Measurements from ENCODE around the gene CLDN12. TPM values are rescaled to one million over a fixed set of nuclear protein-coding genes. Genes with fewer than 3 reads are reported as not detected.

Gene CLDN12
- total RNA-seq (2016; rRNA removed; fragmentation: Illumina TruSeq; extraction: Trizol) (32.0 and 44.1 TPM in 2 replicates), polyA plus RNA-seq (2011; rRNA removed) (114 and 124 TPM in 2 replicates), polyA minus RNA-seq (2011; rRNA and poly(A)+ RNA removed; ENCODE audit: low replicate concordance) (196 and 646 TPM in 2 replicates), Bru-seq, nascent RNA (percentile 96 among the genes with signal in this experiment), BruChase-seq, experiment 1, labeled RNA remaining after a 6-hour chase (percentile 100 among the genes with signal in this experiment), BruChase-seq, experiment 2, labeled RNA remaining after a 2-hour chase (percentile 100 among the genes with signal in this experiment)
- 4.9 and 5.3 TPM in 2 replicates for total RNA-seq (2016; cell fraction: cytosol; rRNA removed; fragmentation: Illumina TruSeq; extraction: Trizol; ENCODE audit: low read depth)
- total RNA-seq (2016; cell fraction: insoluble cytoplasmic fraction; rRNA removed; fragmentation: Illumina TruSeq; extraction: Trizol) = 29.0 and 43.4 TPM in 2 replicates
- total RNA-seq (2016; cell fraction: membrane; rRNA removed; fragmentation: Illumina TruSeq; extraction: Trizol) = 14.9 and 17.1 TPM in 2 replicates
- total RNA-seq (2016; cell fraction: nucleus; rRNA removed; fragmentation: Illumina TruSeq; extraction: Trizol) = 44.7 and 45.4 TPM in 2 replicates
- 115 and 125 TPM in 2 replicates for polyA plus RNA-seq (2011; cell fraction: cytosol; rRNA removed)
- 68.0 and 100 TPM in 2 replicates for polyA plus RNA-seq (2011; cell fraction: nucleus; rRNA removed)
- 47.5 and 62.4 TPM in 2 replicates for polyA plus RNA-seq (2012)
- polyA plus RNA-seq (2016; cell fraction: cytosol; fragmentation: Illumina TruSeq; extraction: Trizol; ENCODE audit: low read depth) = 1.6 and 2.6 TPM in 2 replicates
- polyA plus RNA-seq (2016; cell fraction: insoluble cytoplasmic fraction; fragmentation: Illumina TruSeq; extraction: Trizol; ENCODE audit: low read depth) = 24.3 and 25.6 TPM in 2 replicates
- 5.4 and 5.7 TPM in 2 replicates for polyA plus RNA-seq (2016; cell fraction: membrane; fragmentation: Illumina TruSeq; extraction: Trizol; ENCODE audit: low read depth)
- 51.7 and 54.3 TPM in 2 replicates for polyA plus RNA-seq (2016; cell fraction: nucleus; fragmentation: Illumina TruSeq; extraction: Trizol; ENCODE audit: insufficient read depth, low read depth)
- polyA minus RNA-seq (2011; cell fraction: cytosol; rRNA and poly(A)+ RNA removed) = 105 and 122 TPM in 2 replicates
- 74.0 and 90.1 TPM in 2 replicates for polyA minus RNA-seq (2011; cell fraction: nucleus; rRNA and poly(A)+ RNA removed)
- long read RNA-seq, experiment 1, transcript CLDN12-201 (3 exons, 3,565 nt) = major isoform, 12 of 20 reads
- long read RNA-seq, experiment 1, partial matches to known transcripts = 6 of 20 reads
- long read RNA-seq, experiment 1, other reads (novel, unspliced or antisense) = 0 of 20 reads
- long read RNA-seq, experiment 2, partial matches to known transcripts = 0 of 14 reads
- long read RNA-seq, experiment 2, other reads (novel, unspliced or antisense) = 12 of 14 reads

DNA sequence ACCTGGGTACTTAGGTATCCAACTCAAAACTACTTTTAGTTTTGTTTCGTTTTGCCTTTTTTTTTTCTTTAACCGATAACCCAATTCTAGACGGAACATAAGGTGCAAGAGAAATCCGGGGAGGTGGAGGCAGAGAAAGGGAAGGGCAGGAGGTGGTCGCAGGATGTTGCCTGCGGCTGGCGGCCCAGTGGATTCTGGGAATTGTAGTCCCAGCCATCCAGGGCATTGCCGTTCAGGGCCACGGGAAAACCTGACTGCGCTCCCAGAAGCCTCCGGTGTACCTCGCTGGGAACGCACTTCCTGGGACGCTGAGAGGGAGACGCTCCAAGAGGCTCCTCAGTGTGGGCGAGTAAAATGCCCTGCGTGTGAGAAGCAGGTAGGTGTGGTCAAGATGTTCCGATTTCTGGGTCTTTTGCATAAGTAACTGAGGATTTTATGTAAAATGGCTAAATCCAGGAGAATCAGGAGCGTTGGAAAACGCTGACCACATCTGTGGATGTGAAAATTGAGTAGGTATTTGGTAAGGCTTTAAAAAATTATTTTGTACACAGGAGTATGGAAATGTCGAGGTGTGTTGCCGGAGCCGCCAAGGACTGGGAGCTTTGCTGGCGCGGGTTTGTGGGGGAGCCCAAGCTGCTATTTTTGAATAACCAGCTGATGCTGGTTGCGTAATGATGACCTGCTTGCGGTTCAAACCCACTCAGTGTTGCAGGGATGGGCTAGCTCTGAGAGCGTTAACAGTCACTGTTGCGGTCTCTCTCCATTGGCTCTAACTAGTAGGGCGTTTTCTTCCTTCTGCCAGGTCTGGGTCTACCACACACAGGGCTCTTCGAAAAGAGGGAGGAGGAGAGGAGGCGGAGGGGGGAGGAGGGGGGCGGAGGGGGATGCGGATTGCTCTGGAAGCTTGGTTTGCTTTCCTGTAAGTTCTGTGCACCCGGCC lies at the start of gene CLDN12:
CLDN12 (plus strand) TSS at position 288 of the 940 bp plus-strand sequence. CDS start 9,216 bp downstream, outside the sequence.
- H3K9me3 ChIP-seq (ENCODE audit: low read length) = no peaks in the 10 kb centered on the region
- intact Hi-C loops (cut with micrococcal nuclease; ENCODE audit: unreplicated experiment) = loop anchor here (1.0 to 10.0 kb wide), 2 partner anchors 57 to 139 kb away; partner anchors contain the start of gene GTPBP10
- peaks cover 4 to 6% of the 10 kb centered on the region in 2 experiments; a peak in 2 of 5 replicates for H3K36me3 ChIP-seq (replicated peaks in 1 of 2; ENCODE audit: control insufficient read depth in 1 of 2, insufficient read depth in 2 of 2, low read length in 2 of 2)
- H3K27me3 ChIP-seq (ENCODE audit: control insufficient read depth in 1 of 2, insufficient read depth in 2 of 2, low read length in 2 of 2) = no peaks in the 10 kb centered on the region; a peak in 1 of 5 replicates
- POLR2A ChIA-PET = interaction anchor here (0.6 to 1.2 kb wide), 6 partner anchors 14 to 230 kb away, joined by 3 to 6 read pairs (median 4); partner anchors contain the start of gene STEAP2
- peak within 1 kb of the TSS; percentile 79 for H3K9ac ChIP-seq (ENCODE audit: insufficient read depth, low read depth, low read length)
- CTCF ChIA-PET (ENCODE audit: low intra/inter-chr PET ratio, low total read pairs) = no interaction called here
- H4K20me1 ChIP-seq (ENCODE audit: insufficient read depth, low read length) = no peaks in the 10 kb centered on the region
- peaks cover 43% of the 10 kb centered on the region for H3K4me1 ChIP-seq (ENCODE audit: insufficient read depth, low read length)
- in situ Hi-C loops (cut with HindIII; ENCODE audit: extremely low pct_ligation_motif_present, low pct_unique_long_range_greater_than_20kb) = no loop called here
- DNase-seq (ENCODE audit: low spot score) (peak; percentile 88), FAIRE-seq (peak; percentile 99), ATAC-seq (peak; percentile 97)
- H2AFZ ChIP-seq (ENCODE audit: low read length) = peak within 1 kb of the TSS; percentile 67
- peak within 1 kb of the TSS; percentile 85 for H3K4me2 ChIP-seq (ENCODE audit: low read depth, low read length)
- peak within 1 kb of the TSS; percentile 67 to 78 (median 68) for H3K4me3 ChIP-seq (replicated peaks in 1 of 3; ENCODE audit: insufficient read depth in 1 of 3, low read depth in 2 of 3, low read length in 3 of 3)
- 1% methylated on average over 33 of the region's 35 CpGs for WGBS (ENCODE audit: low lambda C conversion rate)
- H3K79me2 ChIP-seq (ENCODE audit: insufficient read depth, low read length) = peaks cover 28% of the 10 kb centered on the region
- TSS peak; percentile 74 for BruUV-seq (replicated peaks)
- peak within 1 kb of the TSS; percentile 83 for H3K27ac ChIP-seq (ENCODE audit: extremely low read length, insufficient read depth, low read length)
- TF ChIP-seq, protein P1, sequence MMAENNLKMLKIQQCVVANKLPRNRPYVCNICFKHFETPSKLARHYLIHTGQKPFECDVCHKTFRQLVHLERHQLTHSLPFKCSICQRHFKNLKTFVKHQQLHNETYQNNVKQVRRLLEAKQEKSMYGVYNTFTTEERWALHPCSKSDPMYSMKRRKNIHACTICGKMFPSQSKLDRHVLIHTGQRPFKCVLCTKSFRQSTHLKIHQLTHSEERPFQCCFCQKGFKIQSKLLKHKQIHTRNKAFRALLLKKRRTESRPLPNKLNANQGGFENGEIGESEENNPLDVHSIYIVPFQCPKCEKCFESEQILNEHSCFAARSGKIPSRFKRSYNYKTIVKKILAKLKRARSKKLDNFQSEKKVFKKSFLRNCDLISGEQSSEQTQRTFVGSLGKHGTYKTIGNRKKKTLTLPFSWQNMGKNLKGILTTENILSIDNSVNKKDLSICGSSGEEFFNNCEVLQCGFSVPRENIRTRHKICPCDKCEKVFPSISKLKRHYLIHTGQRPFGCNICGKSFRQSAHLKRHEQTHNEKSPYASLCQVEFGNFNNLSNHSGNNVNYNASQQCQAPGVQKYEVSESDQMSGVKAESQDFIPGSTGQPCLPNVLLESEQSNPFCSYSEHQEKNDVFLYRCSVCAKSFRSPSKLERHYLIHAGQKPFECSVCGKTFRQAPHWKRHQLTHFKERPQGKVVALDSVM (CRISPR knock-in tag; IDR thresholded peaks at IDR 0.05) = no peak
- TF ChIP-seq MYNN (CRISPR knock-in tag; IDR thresholded peaks at IDR 0.05; ENCODE audit: low read depth) = no peak
- TF ChIP-seq, protein P2, sequence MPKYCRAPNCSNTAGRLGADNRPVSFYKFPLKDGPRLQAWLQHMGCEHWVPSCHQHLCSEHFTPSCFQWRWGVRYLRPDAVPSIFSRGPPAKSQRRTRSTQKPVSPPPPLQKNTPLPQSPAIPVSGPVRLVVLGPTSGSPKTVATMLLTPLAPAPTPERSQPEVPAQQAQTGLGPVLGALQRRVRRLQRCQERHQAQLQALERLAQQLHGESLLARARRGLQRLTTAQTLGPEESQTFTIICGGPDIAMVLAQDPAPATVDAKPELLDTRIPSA (CRISPR knock-in tag; IDR thresholded peaks at IDR 0.05; ENCODE audit: borderline replicate concordance) = no peak
- no peak for TF ChIP-seq ZBTB21 (CRISPR knock-in tag; IDR thresholded peaks at IDR 0.05)
- TF ChIP-seq ELF4 (CRISPR knock-in tag; IDR thresholded peaks at IDR 0.05; ENCODE audit: borderline replicate concordance) = no peak
- no peak for TF ChIP-seq RAD51 (IDR thresholded peaks at IDR 0.05; ENCODE audit: borderline replicate concordance)
- no peak for TF ChIP-seq CBX2 (IDR thresholded peaks at IDR 0.05; ENCODE audit: low read depth, low read length)
- no peak for TF ChIP-seq CBX2 (CRISPR knock-in tag; IDR thresholded peaks at IDR 0.05; ENCODE audit: low read depth)
- TF ChIP-seq, protein P3, sequence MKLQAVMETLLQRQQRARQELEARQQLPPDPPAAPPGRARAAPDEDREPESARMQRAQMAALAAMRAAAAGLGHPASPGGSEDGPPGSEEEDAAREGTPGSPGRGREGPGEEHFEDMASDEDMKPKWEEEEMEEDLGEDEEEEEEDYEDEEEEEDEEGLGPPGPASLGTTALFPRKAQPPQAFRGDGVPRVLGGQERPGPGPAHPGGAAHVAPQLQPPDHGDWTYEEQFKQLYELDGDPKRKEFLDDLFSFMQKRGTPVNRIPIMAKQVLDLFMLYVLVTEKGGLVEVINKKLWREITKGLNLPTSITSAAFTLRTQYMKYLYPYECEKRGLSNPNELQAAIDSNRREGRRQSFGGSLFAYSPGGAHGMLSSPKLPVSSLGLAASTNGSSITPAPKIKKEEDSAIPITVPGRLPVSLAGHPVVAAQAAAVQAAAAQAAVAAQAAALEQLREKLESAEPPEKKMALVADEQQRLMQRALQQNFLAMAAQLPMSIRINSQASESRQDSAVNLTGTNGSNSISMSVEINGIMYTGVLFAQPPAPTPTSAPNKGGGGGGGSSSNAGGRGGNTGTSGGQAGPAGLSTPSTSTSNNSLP (IDR thresholded peaks at IDR 0.05; ENCODE audit: low read depth, low read length) = no peak; the same call in 1 of the 2 replicates

Measured in HepG2 (cell line).